HCT116 (cell line): ENCODE data around the gene DGKE. TPM values are rescaled to one million over a fixed set of nuclear protein-coding genes. Genes with fewer than 3 reads are reported as not detected.

ENCODE experiments used
- ATAC-seq: fragments of 200-7000 bp; cut with Tn5 transposase; 2 replicates; pipeline ENCODE4 v1.9.1; 2020; ENCODE audit warnings: mild to moderate bottlenecking, moderate library complexity
- BruUV-seq: library from RNA; stranded (reverse); fragments of 400-500 nt; replicated peaks from 2 replicates; lab custom pipeline; 2021; lab: Mats Ljungman, UMichigan
- CTCF ChIA-PET: fragments of 300-600 bp; sonication (Branson Sonifier 250); formaldehyde crosslinking; loops from one replicate; lab custom pipeline; 2021; ENCODE audit warnings: antibody characterized with exemption; lab: Charles Lee
- POLR2A ChIA-PET: fragments of 300-600, 350-600 bp; sonication (Branson Sonifier 250); formaldehyde crosslinking; loops from one replicate; lab custom pipeline; 2021; ENCODE audit warnings: antibody characterized with exemption; lab: Charles Lee
- RAD21 ChIA-PET, 2 experiments: fragments of 300-600 bp; sonication (Branson Sonifier 250); formaldehyde crosslinking; loops; one replicate each; lab custom pipeline; 2023; ENCODE audit warnings: low total read pairs in 2 of 2; ENCODE audit not compliant: uncharacterized antibody in 2 of 2, unreplicated experiment in 2 of 2, low non-redundant PET in 1 of 2; lab: Charles Lee
- DNase-seq: peaks from one replicate; pipeline ENCODE4 v3.0.0-alpha.2; 2010; ENCODE audit warnings: low read depth, low spot score
- H2AFZ ChIP-seq: fragments of 200-600 bp; shearing (Covaris generic), sonication (generic); 2 replicates; pipeline ENCODE4 v1.6.1; 2017; ENCODE audit warnings: low read depth, mixed run types, mixed read lengths, antibody characterized with exemption, low read length; ENCODE audit not compliant: poor library complexity, severe bottlenecking
- H3K27ac ChIP-seq: 2 replicates; pipeline ENCODE4 v1.5.1; 2012; ENCODE audit warnings: low read depth, low read length
- H3K27me3 ChIP-seq: fragments of 200-600 bp; sonication (generic); 2 replicates; pipeline ENCODE4 v1.6.1; 2016; ENCODE audit warnings: mixed run types, low read length, mixed read lengths; ENCODE audit not compliant: insufficient read depth
- H3K36me3 ChIP-seq, 2 experiments: fragments of 200-500 bp in 1 of 2; fragments of 200-600 bp in 1 of 2; sonication (Bioruptor generic) in 1 of 2; sonication (generic) in 1 of 2; 2 replicates each; pipeline versions ENCODE4 v1.5.1 to v1.6.1; 2014 to 2016; ENCODE audit warnings: low read length in 2 of 2, inconsistent platforms in 1 of 2, mixed read lengths in 1 of 2, mixed run types in 1 of 2; ENCODE audit not compliant: insufficient read depth in 2 of 2, control insufficient read depth in 1 of 2
- H3K4me1 ChIP-seq, 2 experiments: fragments of 200-600 bp in 1 of 2; sonication (generic) in 1 of 2; 2 replicates each; pipeline versions ENCODE4 v1.5.1 to v1.6.1; 2012 to 2017; ENCODE audit warnings: low read length in 2 of 2, inconsistent platforms in 1 of 2, mild to moderate bottlenecking in 1 of 2, mixed read lengths in 1 of 2, mixed run types in 1 of 2, moderate library complexity in 1 of 2; ENCODE audit not compliant: insufficient read depth in 2 of 2, control insufficient read depth in 1 of 2
- H3K4me2 ChIP-seq: fragments of 200-600 bp; sonication (generic); 2 replicates; pipeline ENCODE4 v1.6.1; 2017; ENCODE audit warnings: mixed run types, low read length, mixed read lengths
- H3K4me3 ChIP-seq, 2 experiments: fragments of 200-600 bp in 1 of 2; sonication (generic) in 1 of 2; replicated peaks in 1 of 2; 2 replicates each; pipeline ENCODE4 v1.5.1; 2011 to 2016; ENCODE audit warnings: low read length in 2 of 2, control low read depth in 1 of 2, low read depth in 1 of 2, mild to moderate bottlenecking in 1 of 2, mixed read lengths in 1 of 2, mixed run types in 1 of 2
- H3K79me2 ChIP-seq: fragments of 200-600 bp; sonication (generic); 2 replicates; pipeline ENCODE4 v1.6.1; 2017; ENCODE audit warnings: mild to moderate bottlenecking, mixed run types, low read length, moderate library complexity, mixed read lengths; ENCODE audit not compliant: insufficient read depth
- H3K9ac ChIP-seq: fragments of 200-600 bp; sonication (generic); 2 replicates; pipeline ENCODE4 v1.6.1; 2016; ENCODE audit warnings: low read length, mixed read lengths
- H3K9me2 ChIP-seq: fragments of 200-600 bp; sonication (generic), shearing (Covaris generic); 2 replicates; pipeline ENCODE4 v1.6.1; 2017; ENCODE audit warnings: mixed run types, mild to moderate bottlenecking, moderate library complexity; ENCODE audit not compliant: insufficient read depth
- H3K9me3 ChIP-seq, 2 experiments: fragments of 200-500 bp in 1 of 2; fragments of 200-600 bp in 1 of 2; sonication (Bioruptor generic) in 1 of 2; sonication (generic) in 1 of 2; 2 replicates each; pipeline ENCODE4 v1.6.1; 2014 to 2017; ENCODE audit warnings: low read length in 2 of 2, mixed read lengths in 2 of 2, inconsistent platforms in 1 of 2, low read depth in 1 of 2, mild to moderate bottlenecking in 1 of 2, mixed run types in 1 of 2, moderate library complexity in 1 of 2; ENCODE audit not compliant: control insufficient read depth in 1 of 2, insufficient read depth in 1 of 2
- H4K20me1 ChIP-seq: fragments of 200-600 bp; sonication (generic), shearing (Covaris generic); 2 replicates; pipeline ENCODE4 v1.6.1; 2017; ENCODE audit warnings: mixed run types, mild to moderate bottlenecking, moderate library complexity; ENCODE audit not compliant: insufficient read depth
- CBX3 ChIP-seq: IDR thresholded peaks from 2 replicates; pipeline ENCODE4 v1.6.1; 2012; ENCODE audit warnings: low read depth
- CEBPB ChIP-seq: IDR thresholded peaks from 2 replicates; pipeline ENCODE4 v1.6.1; 2012; ENCODE audit warnings: low read depth
- CTCF ChIP-seq, 3 experiments: fragments of 200-600 bp in 1 of 3; sonication (generic) in 1 of 3; IDR thresholded peaks in 2 of 3; conservative IDR thresholded peaks in 1 of 3; 2 replicates each; pipeline ENCODE4 v1.5.1; 2012 to 2017; ENCODE audit warnings: low read depth in 2 of 3, low read length in 2 of 3, antibody characterized with exemption in 1 of 3, borderline replicate concordance in 1 of 3, control low read depth in 1 of 3, mild to moderate bottlenecking in 1 of 3, mixed read lengths in 1 of 3, mixed run types in 1 of 3, moderate library complexity in 1 of 3; ENCODE audit not compliant: insufficient read depth in 1 of 3
- EGR1 ChIP-seq: IDR thresholded peaks from 2 replicates; pipeline ENCODE4 v1.6.1; 2012; ENCODE audit warnings: low read depth
- EZH2 ChIP-seq: fragments of 200-600 bp; sonication (generic); IDR thresholded peaks from 2 replicates; pipeline ENCODE4 v1.6.1; 2017; ENCODE audit warnings: antibody characterized with exemption, mixed run types
- EZH2phosphoT487 ChIP-seq: fragments of 200-600 bp; IDR thresholded peaks from 2 replicates; pipeline ENCODE4 v1.6.1; 2018; ENCODE audit warnings: antibody characterized with exemption, borderline replicate concordance
- FOSL1 ChIP-seq: IDR thresholded peaks from 2 replicates; pipeline ENCODE4 v1.6.1; 2012; ENCODE audit warnings: low read depth
- JUND ChIP-seq: IDR thresholded peaks from 2 replicates; pipeline ENCODE4 v1.6.1; 2012
- MAX ChIP-seq: IDR thresholded peaks from 2 replicates; pipeline ENCODE4 v1.6.1; 2012
- POLR2A ChIP-seq: IDR thresholded peaks from 2 replicates; pipeline ENCODE4 v1.7.0; 2011; ENCODE audit warnings: borderline replicate concordance; ENCODE audit not compliant: insufficient read depth, insufficient read length; ENCODE audit errors: extremely low read depth
- RAD21 ChIP-seq: IDR thresholded peaks from 2 replicates; pipeline ENCODE4 v1.6.1; 2012; ENCODE audit warnings: low read depth, mild to moderate bottlenecking
- SIN3A ChIP-seq: IDR thresholded peaks from 2 replicates; pipeline ENCODE4 v1.6.1; 2012; ENCODE audit warnings: low read depth
- SP1 ChIP-seq: IDR thresholded peaks from 2 replicates; pipeline ENCODE4 v1.6.1; 2012; ENCODE audit warnings: low read depth
- TCF7L2 ChIP-seq: IDR thresholded peaks from 2 replicates; pipeline ENCODE4 v1.7.0; 2011; ENCODE audit warnings: borderline replicate concordance, inconsistent platforms; ENCODE audit not compliant: insufficient read depth, insufficient read length; ENCODE audit errors: extremely low read depth
- YY1 ChIP-seq: IDR thresholded peaks from 2 replicates; pipeline ENCODE4 v1.6.1; 2011; ENCODE audit warnings: low read length, low read depth, moderate library complexity, mild to moderate bottlenecking; ENCODE audit not compliant: insufficient replicate concordance; ENCODE audit errors: extremely low read depth
- intact Hi-C: fragments of 100-400 bp; cut with micrococcal nuclease; formaldehyde crosslinking; loops from 2 replicates; pipeline ENCODE4 v1.10.0; 2022
- total RNA-seq: library from RNA; stranded (reverse); gene quantifications from one replicate; pipeline ENCODE4 v1.2.1, GENCODE V29; 2021; ENCODE audit not compliant: unreplicated experiment

DGKE gene
- total RNA-seq, 1 experiment from 2014 or later, result 5.2 TPM

GRCh38 chr17:56892333-56892732 is 58.4 kb downstream of the DGKE start (continued):
- TF ChIP-seq MAX, result no peak
- TF ChIP-seq, all 23 proteins: peak for 0

GRCh38 chr17:56893503-56893902 is 59.6 kb downstream of the DGKE start:
- no peaks in the 10 kb centered on the region for H3K27me3 ChIP-seq
- peaks cover 0 to 18% of the 10 kb centered on the region in 2 experiments; a peak in 2 of 4 replicates for H3K4me1 ChIP-seq
- DNase-seq (no peak), ATAC-seq (no peak)
- no peak overlapping the region for H2AFZ ChIP-seq
- no peaks in the 10 kb centered on the region for H3K9me2 ChIP-seq
- H4K20me1 ChIP-seq, result no peaks in the 10 kb centered on the region
- RAD21 ChIA-PET, result no interaction called here
- H3K4me3 ChIP-seq, result no peak overlapping the region
- no peak overlapping the region for H3K4me2 ChIP-seq
- BruUV-seq, result no TSS peak
- intact Hi-C loops, result no loop called here
- peaks cover 46 to 80% of the 10 kb centered on the region in 2 experiments for H3K36me3 ChIP-seq
- H3K27ac ChIP-seq, result no peak overlapping the region
- POLR2A ChIA-PET, result interaction anchor here (1.0 to 1.6 kb wide), 2 partner anchors 9 to 20 kb away, joined by 3 to 6 read pairs; partner anchors contain the start of gene TRIM25
- TF ChIP-seq YY1, result no peak
- 0 out of 2 replicates have a peak, but pooled peaks cover 6% of the 10 kb centered on the region for H3K79me2 ChIP-seq
- CTCF ChIA-PET, result no interaction called here
- no peak overlapping the region for H3K9ac ChIP-seq
- peaks cover 0 to 7% of the 10 kb centered on the region in 2 experiments; a peak in 1 of 4 replicates for H3K9me3 ChIP-seq

GRCh38 chr17:56894859-56895455 is 61.0 kb downstream of the DGKE start:
- Histone ChIP-seq H3K27ac (no peak overlapping the region), H4K20me1 (no peaks in the 10 kb centered on the region), H3K36me3 (peaks cover 55 to 78% of the 10 kb centered on the region in 2 experiments), H3K4me3 (no peak overlapping the region), H3K79me2 (peaks cover 6% of the 10 kb centered on the region; the same call in 1 of the 2 replicates), H3K27me3 (no peaks in the 10 kb centered on the region), H2AFZ (no peak overlapping the region), H3K9me2 (no peaks in the 10 kb centered on the region), H3K4me1 (peaks cover 0 to 19% of the 10 kb centered on the region in 2 experiments; a peak in 2 of 4 replicates), H3K9me3 (no peaks in the 10 kb centered on the region), H3K9ac (no peak overlapping the region), H3K4me2 (no peak overlapping the region)
- DNase-seq (no peak), ATAC-seq (no peak)
- intact Hi-C loops, result no loop called here
- CTCF ChIA-PET, result no interaction called here
- RAD21 ChIA-PET, result no interaction called here
- POLR2A ChIA-PET, result interaction anchor here (2.2 kb wide), 1 partner anchor 19 kb away, joined by 5 read pairs; the partner anchor contains the start of gene TRIM25
- no TSS peak for BruUV-seq
- no peak for TF ChIP-seq MAX
- TF ChIP-seq RAD21, result no peak
- no peak for TF ChIP-seq TCF7L2
- no peak for TF ChIP-seq JUND
- TF ChIP-seq SP1, result no peak
- TF ChIP-seq EZH2phosphoT487, result no peak
- no peak for TF ChIP-seq FOSL1
- TF ChIP-seq CEBPB, result no peak
- TF ChIP-seq POLR2A, result no peak
- no peak for TF ChIP-seq CTCF (IDR thresholded peaks at IDR 0.05 in 2 of 3, conservative IDR thresholded peaks at IDR 0.05 in 1 of 3; ENCODE audit: borderline replicate concordance in 1 of 3, insufficient read depth in 1 of 3, low read depth in 2 of 3, low read length in 2 of 3)
- no peak for TF ChIP-seq EGR1
- no peak for TF ChIP-seq SIN3A
- no peak for TF ChIP-seq EZH2
- no peak for TF ChIP-seq CBX3
- no peak for TF ChIP-seq YY1
